ENCODE data around the gene HYKK.
"Not testable (repeated sequence)": the region's sequence is repeated elsewhere in the genome, so short reads cannot be mapped to it uniquely, and the experiment has no call there.

The HYKK gene, protein sequence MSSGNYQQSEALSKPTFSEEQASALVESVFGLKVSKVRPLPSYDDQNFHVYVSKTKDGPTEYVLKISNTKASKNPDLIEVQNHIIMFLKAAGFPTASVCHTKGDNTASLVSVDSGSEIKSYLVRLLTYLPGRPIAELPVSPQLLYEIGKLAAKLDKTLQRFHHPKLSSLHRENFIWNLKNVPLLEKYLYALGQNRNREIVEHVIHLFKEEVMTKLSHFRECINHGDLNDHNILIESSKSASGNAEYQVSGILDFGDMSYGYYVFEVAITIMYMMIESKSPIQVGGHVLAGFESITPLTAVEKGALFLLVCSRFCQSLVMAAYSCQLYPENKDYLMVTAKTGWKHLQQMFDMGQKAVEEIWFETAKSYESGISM

GRCh38 chr15:78506971-78507830 lies at the start of gene HYKK:
Gene HYKK, plus strand, starts transcription at chr15:78507577. Its CDS starts 5,512 bp downstream, at chr15:78513089.
- DNase-seq (ENCODE audit: low read depth): peak; percentile 98

DNA sequence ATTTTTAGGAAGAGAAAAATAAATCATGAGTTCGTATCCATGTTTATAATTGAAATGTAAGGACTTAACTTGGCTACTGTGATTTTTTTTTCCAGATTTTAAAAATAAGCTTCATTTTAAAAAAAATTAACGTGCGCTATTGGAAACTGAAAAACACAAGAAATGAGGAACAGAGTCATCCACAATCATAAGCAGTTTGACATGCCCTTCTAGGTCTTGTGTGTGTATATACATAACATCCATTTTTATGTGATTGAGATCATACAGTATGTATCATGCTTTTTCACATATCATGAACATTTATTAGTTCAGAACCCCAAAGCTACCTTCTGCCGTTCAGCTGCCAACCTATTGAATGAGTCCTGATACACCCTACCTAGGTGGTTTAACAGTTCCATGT lies 46.6 kb upstream of the HYKK start:
- DNase-seq (ENCODE audit: low read depth): no peak

DNA sequence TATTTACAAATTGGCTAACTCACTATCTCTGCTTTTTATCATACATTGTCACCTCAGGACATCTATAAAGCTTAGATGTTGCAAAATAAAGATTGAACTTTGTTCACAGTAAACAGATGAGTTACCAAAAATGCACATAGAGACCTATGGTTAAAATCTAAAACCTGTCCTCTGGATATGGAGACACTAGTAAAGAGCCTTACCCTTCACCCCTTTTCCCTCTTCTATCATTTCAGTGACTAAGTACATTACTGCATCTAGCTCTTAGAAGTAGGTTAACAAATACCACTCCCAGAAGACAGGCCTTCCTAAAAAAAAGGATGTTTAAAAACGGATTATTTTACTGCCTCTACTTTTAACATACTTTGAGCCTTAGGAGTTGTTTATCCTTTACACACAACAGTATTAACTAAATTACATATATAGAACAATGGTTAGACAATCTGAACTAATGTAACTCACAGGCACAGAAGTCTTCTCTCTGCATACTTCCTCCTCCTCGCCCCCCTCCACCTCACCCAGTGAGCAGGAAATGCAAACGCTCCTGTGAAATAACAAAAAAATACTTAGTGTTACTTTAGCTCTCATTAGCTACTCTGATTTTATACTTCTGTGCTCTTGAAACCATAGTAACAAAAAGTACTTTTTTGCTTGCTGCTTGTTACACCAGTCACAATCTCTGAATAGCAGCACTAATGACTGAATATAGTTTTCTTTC lies 46.0 kb upstream of the HYKK start:
- no peak for DNase-seq (ENCODE audit: low read depth)

DNA sequence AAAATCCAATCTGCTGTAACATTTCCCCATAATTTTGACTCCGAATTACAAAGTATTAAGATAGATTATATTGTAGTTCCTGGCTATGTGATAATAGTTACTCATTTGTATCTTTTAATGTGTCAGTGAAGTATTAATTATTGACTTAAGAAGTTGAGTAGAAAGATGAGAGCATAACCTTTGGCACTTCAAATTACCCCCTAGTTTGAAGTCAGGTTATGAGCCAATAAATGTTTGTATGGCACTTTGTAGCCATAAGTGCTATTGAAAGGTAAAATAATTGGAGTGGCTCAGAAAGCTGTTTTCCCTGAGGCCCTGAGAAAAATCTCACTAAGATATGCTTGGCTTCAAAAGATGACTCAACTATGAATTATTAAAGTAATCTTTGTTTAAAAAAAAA lies 38.3 kb upstream of the HYKK start:
- DNase-seq (ENCODE audit: low read depth): no peak

- no peak for DNase-seq (ENCODE audit: low read depth)
These were observed 30.1 kb upstream of the HYKK start for GRCh38 chr15:78477295-78477694.

- no peak for DNase-seq (ENCODE audit: low read depth)
These were observed 27.7 kb upstream of the HYKK start for GRCh38 chr15:78479650-78480049.

- DNase-seq (ENCODE audit: low read depth): no peak
These were observed 25.5 kb upstream of the HYKK start for GRCh38 chr15:78481917-78482316.

GRCh38 chr15:78492872-78493271 lies 14.5 kb upstream of the HYKK start:
- DNase-seq (ENCODE audit: low read depth): no peak

GRCh38 chr15:78501857-78502256 lies 5.5 kb upstream of the HYKK start:
- no peak for DNase-seq (ENCODE audit: low read depth)

- no peak for DNase-seq (ENCODE audit: low read depth)
These were observed 4.7 kb upstream of the HYKK start for GRCh38 chr15:78502641-78503040.

DNA sequence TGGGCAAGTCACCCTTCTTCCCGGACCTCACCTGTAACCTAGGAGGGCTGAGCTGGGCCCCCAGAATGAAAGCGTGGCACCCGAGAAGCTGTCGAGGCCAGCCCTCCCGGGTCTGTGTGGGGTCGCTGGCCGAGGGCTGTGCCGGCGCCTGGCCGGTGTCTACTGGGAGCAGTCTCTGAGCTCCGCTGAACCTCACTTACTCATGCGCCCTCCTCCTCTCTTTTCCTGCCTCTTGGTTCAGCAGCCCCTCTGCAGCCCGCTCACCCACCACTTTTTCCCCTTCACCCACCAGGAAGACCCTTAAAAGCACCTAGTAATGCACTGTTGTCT lies 419 bp downstream of the HYKK start:
- DNase-seq (ENCODE audit: low read depth): no peak

DNA sequence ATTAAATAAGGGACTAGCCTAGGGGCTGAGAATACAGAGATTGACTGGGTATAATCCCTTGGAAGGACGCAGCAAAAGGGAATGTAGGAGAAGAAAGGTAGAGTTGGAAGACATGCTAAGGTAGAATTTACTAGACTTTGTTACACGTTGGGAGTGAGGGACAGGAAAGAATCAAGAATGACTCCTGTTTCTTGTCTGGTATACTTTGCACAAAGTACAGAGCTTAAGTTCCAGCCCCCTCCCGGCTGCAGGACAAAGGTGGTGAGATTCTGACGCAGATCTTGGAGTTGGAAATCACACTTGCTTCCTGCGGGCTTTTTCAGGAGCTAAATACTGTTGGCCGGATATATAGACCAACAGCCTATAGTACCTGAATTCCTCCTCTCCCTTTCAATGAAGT lies 895 bp downstream of the HYKK start:
- no peak for DNase-seq (ENCODE audit: low read depth)

- no peak for DNase-seq (ENCODE audit: low read depth)
These were observed 2.4 kb downstream of the HYKK start for GRCh38 chr15:78509726-78510312.

DNA sequence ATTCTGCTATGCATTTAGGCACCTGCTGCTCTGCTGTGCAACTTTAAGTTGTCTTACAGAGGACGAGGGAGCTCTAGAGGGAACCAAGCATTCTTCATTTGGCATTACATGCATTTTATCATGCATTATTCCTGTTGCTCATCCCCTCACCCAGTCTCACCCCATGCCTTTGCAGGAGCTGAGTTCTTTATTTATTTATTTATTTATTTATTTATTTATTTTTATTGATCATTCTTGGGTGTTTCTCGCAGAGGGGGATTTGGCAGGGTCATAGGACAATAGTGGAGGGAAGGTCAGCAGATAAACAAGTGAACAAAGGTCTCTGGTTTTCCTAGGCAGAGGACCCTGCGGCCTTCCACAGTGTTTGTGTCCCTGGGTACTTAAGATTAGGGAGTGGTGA lies 12.7 kb downstream of the HYKK start:
- not testable (repeated sequence) for DNase-seq (ENCODE audit: low read depth)

GRCh38 chr15:78524230-78524629 lies 16.9 kb downstream of the HYKK start:
- no peak for DNase-seq (ENCODE audit: low read depth)

DNA sequence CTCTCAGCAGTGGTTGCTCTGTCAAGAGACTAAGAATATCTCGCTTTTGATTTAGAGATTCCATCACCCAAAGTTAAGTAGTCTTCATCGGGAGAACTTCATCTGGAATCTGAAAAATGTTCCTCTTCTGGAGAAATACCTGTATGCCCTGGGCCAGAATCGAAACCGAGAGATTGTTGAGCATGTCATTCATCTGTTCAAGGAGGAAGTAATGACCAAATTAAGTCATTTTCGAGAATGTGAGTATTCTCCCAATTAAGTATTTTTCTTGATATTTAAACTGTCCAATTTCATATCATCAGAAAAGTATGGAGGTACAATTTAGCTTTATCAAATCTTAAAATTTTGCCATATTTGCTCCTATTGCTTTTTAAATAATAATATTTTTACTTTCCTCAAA lies 19.9 kb downstream of the HYKK start:
- no peak for DNase-seq (ENCODE audit: low read depth)

DNA sequence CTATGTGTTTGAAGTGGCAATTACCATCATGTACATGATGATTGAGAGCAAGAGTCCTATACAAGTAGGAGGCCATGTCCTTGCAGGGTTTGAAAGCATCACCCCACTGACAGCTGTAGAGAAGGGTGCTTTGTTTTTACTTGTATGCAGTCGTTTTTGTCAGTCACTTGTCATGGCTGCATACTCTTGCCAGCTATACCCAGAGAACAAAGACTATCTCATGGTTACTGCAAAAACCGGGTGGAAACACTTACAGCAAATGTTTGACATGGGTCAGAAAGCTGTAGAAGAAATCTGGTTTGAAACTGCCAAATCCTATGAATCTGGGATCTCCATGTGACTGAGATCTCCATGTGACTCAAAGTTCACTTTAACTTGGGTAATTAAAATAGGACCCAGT lies 26.0 kb downstream of the HYKK start:
- DNase-seq (ENCODE audit: low read depth): no peak

- DNase-seq (ENCODE audit: low read depth): no peak
These were observed 28.8 kb downstream of the HYKK start for GRCh38 chr15:78536134-78536533.

DNA sequence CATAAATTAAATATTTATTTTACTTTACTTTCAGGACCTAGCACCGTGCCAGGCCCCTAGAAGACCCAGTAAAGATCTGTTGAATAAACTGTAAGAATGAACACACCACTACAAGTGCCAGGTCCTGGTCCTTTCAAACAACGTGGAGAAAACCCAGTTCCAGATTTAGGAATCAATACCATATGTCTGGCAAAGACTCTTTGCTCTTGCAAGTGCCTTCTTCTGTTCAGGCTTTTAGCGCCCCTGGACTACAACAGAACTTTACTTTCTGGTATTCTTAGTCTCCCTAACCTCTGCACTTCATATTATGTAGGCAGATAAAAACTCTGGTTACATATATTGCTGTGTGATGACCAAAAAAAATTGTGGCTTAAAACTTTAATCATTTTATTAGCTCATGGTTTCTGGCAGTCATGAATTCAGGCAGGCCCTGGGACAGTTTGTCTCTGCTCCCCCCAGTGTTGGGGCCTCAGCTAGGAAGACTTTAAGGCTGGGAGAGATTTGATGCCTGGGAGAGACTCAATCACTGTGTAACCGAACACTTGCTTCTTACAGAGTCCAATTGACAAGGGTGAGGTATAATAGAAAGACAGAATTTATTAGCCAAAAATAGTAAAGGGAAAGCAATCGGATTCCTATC lies 30.0 kb downstream of the HYKK start:
- no peak for DNase-seq (ENCODE audit: low read depth)

- no peak for DNase-seq (ENCODE audit: low read depth)
These were observed 31.0 kb downstream of the HYKK start for GRCh38 chr15:78538358-78538757.

- not testable (repeated sequence) for DNase-seq (ENCODE audit: low read depth)
These were observed 32.2 kb downstream of the HYKK start for GRCh38 chr15:78539464-78540140.

Data from ELR (cell line).